Activated naive CD4-positive, alpha-beta T cell treated with Interleukin-2 at 50 U/mL for 16 hours (primary cell): ENCODE measurements around the gene BCL2L2.
"Not testable (repeated sequence)": the region's sequence is repeated elsewhere in the genome, so short reads cannot be mapped to it uniquely, and the experiment has no call there.

Experiments
- DNase-seq: peaks from one replicate; pipeline ENCODE4 v3.0.0-alpha.2; 2020

Gene BCL2L2

DNA sequence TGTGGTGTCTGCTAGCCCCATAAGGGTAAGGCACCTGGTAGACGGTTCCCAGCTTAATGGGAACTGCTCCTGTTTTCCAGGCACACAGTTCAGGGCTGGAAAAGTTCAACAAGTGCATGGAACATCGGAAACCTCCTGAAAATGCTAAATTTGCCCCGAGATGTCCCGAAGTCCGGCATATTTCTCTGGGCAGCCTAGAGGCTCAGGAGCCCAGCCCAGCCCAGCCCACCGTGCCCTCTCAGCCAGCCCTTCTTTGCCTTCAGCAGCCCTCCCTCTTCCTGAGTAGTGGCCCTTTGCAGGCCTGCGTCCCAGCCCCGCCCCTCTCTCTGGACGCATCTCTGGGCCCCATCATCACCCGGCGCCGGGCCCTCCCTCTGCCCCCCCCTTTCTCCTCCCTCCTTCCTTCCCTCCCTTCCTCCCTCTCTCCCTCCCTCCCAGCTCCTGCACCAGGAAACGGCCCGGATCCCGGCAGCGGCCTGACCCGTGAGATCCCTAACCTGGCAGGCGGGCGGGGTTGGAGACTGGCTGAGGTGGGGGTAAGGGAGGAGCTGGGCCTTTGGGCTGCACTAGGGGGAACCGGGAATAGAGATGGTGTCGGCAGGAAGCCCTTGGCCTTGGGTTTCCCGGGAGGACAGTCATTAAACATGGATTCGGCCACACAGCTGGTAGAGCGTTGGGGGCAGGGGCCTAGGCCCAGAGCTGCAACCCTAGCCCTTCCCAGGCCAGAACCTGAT is at the start of gene BCL2L2:
Gene BCL2L2, plus strand, starts transcription at position 422 of the 734 bp plus-strand sequence. CDS start 935 bp downstream, outside the sequence.
- no peak for DNase-seq

DNA sequence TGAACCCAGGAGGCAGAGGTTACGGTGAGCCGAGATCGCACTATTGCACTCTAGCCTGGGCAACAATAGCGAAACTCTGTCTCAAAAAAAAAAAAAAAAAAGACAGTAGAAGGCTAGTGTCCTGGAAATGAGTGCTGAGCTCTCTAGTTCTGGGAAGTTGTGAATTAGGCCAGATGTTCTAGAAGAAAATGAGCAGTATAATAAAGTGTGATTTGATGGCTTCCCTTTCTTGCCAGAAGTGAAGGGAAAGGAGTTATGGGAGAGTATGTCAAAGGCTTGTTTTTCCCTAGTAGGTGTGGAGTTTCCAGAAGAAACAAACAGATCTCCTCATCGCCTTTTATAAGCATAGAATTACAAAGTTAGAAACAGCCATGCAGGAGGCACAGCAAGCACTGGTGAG is 48.4 kb upstream of the BCL2L2 start:
- no peak for DNase-seq

- DNase-seq, result no peak
Measured at GRCh38 chr14:23259426-23259825, 47.2 kb upstream of the BCL2L2 start.

- not testable (repeated sequence) for DNase-seq
Measured at GRCh38 chr14:23260849-23261248, 45.8 kb upstream of the BCL2L2 start.

DNA sequence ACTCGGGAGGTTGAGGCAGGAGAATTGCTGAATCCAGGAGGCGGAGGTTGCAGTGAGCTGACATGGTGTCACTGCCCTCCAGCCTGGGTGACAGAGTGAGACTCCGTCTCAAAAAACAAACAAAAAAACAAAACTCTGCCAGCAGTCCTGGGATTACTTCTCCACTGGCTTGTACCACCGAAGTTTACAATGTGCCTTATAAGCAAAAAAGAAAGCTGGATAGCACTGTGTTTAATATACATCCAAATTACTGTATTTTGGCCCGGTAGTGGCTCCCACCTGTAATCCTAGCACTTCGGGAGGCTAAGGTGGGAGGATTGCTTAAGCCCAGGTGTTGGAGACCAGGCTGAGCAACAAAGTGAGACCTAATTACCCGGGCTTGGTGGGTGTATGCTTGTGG is 37.4 kb upstream of the BCL2L2 start:
- DNase-seq, result no peak

DNA sequence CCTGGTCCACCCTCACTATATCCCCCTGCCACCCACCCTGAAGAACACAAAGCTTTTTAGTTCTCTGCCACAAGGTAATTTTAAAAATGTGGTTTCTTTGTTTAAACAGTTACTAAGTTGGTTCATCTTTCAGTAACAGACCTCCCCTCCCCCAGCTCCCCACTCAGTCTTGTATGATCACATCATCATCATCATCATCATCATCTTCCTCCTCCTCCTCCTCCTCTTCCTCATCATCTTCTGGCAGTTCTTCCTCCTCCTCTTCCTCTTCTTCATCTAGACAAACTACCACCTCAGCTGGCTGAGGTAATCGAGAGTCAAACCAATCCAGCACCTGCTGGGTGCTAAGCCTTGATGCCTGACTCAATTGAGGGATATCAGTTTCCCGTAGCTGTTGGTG is 31.2 kb upstream of the BCL2L2 start:
- no peak for DNase-seq

DNA sequence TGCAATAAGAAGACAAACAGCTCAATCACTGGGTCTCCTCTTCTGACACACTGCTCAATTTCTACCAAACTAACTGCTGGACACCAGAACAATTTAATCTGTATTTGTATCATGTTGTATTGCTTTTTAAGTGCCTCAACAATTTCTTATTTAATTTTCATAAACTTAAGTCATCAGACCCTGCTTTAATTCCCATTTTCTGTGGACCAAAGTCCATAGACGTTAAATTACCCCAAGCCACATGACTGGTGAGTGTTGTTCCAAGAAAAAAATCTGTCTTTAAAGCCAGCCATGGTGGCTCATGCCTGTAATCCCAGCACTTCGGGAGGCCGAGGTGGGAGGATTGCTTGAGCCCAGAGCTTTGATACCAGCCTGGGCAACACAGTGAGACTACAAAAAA is 29.4 kb upstream of the BCL2L2 start:
- no peak for DNase-seq

- not testable (repeated sequence) for DNase-seq
Measured at GRCh38 chr14:23277928-23278327, 28.7 kb upstream of the BCL2L2 start.

GRCh38 chr14:23281247-23281646 is 25.4 kb upstream of the BCL2L2 start:
- no peak for DNase-seq

DNA sequence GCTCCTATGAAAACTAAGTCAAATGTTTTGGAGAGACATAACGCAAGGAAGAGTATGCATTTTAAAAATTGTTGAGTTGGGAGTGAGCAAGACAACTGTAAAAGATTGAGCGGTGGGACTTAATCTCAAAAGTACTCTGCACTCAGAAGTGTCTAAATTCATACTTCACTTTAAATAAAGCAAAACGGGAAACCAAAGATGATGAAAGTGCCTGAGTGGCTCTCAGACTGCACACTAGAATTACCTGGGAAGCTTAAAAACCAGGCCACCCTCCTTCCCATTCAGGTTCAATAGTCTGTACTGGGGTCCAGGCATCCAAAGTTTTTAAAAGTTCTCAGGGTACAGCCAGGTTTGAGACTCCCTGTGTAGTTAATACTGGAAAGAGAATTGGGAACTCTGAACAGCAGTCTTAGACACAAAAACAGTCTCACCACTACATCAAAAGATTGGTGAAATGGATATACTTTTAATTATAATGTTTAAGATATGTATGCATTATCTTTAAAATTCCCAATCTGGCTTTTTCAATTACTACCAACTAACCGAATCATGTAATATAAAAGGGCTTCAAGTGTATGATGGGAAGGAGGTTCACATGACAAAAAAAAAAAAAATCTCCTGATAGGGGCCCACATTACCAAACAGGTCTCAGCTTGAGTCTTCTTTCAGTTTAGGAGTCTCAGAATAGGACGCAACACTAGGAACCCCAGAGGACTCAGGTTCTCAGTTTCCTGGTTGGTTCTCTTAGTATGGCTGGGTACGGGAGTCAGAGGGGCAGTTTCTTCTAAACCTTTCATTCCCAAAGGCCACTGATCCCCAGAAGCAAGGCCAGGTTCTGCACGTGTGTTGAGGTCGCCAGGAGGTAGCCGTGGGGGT is 21.7 kb upstream of the BCL2L2 start:
- DNase-seq, result peak; percentile 12

GRCh38 chr14:23285530-23286019 is 21.1 kb upstream of the BCL2L2 start:
- DNase-seq, result no peak

GRCh38 chr14:23286020-23286901 is 20.4 kb upstream of the BCL2L2 start, which contains the start of gene HOMEZ:
HOMEZ (minus strand) TSS chr14:23286132; CDS start chr14:23285952, 180 bp downstream.
- peak; percentile 99 for DNase-seq

- DNase-seq, result no peak
Measured at GRCh38 chr14:23286902-23287479, 19.6 kb upstream of the BCL2L2 start.

GRCh38 chr14:23294734-23295561 is 11.7 kb upstream of the BCL2L2 start:
- DNase-seq, result peak; percentile 58

DNA sequence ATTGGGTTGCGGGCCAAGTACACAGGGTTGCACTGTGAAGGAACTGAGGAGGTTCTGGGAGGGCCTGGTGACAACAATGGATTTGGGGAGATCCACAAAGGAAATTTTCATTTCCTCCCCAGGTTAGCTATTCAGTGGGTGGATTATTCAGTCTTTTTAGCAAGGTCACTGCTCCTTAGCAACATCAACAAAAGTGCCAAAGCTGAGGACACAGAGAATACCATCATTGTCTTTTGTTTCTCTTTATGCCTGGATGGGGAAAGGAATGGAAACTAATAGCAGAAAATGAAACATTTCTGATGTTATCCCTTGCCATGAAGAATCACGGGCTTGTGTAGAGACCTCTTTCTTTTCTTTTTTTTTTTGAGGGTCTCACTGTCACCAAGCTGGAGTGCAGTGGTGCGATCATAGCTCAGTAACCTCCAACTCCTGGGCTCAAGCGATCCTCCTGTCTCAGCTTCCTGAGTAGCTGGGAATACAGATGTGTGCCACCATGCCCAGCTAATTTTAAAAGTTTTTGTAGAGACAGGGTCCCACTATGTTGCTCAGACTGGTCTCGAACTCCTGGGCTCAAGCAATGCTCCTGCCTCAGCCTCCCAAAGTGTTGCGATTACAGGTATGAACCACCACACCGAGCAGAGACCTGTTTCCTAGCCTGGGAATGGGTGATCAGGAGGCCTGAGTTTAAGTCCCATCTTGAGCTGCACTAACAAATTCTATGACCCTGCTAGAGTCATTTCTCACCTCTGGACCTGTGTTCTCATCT is 10.4 kb upstream of the BCL2L2 start:
- no peak for DNase-seq

GRCh38 chr14:23297096-23297495 is 9.5 kb upstream of the BCL2L2 start:
- no peak for DNase-seq

DNA sequence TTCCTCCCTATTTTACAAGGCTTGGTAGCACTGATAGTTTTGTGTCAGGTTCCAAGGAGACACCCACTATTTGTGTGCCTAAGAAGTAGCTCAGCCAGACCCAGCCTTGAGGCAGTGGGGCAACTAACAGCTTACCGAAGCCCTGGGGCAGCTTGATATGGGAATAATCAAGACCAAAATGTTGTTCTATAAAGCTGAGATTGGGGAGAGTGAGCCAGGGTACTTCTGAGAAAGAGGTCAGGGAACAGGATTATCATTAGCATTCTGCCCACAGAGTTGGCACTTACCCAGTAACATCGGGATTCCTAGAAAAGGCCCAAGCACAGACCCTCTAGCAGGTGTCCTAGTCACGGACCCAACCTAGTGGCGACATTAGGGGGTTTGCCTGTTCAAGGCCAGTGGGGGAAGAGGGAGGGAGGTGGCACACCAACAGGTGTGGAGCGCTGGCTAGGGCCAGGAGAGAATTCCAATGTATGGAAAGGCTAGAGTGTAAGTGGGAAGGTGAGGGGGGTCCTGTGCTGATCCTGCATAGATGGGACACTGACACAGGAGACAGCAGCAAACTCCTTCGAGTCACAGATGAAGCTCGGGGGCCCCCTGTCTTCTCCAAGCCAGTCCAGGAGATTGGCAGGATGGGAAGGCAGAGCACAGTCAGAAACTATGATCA is 8.9 kb upstream of the BCL2L2 start:
- DNase-seq, result no peak

GRCh38 chr14:23299211-23299957 is 7.2 kb upstream of the BCL2L2 start:
- no peak for DNase-seq

GRCh38 chr14:23299986-23300686 is 6.5 kb upstream of the BCL2L2 start:
- no peak for DNase-seq
